ENCODE results near the gene PDGFB. TPM values are rescaled to one million over a fixed set of nuclear protein-coding genes. Genes with fewer than 3 reads are reported as not detected.
A peak's percentile ranks its signal among the peaks of the same experiment; 100 is the strongest.

The PDGFB gene
- total and polyA plus RNA-seq, 10 donors, result 1.7 to 20.5 (median 8.5) TPM

DNA sequence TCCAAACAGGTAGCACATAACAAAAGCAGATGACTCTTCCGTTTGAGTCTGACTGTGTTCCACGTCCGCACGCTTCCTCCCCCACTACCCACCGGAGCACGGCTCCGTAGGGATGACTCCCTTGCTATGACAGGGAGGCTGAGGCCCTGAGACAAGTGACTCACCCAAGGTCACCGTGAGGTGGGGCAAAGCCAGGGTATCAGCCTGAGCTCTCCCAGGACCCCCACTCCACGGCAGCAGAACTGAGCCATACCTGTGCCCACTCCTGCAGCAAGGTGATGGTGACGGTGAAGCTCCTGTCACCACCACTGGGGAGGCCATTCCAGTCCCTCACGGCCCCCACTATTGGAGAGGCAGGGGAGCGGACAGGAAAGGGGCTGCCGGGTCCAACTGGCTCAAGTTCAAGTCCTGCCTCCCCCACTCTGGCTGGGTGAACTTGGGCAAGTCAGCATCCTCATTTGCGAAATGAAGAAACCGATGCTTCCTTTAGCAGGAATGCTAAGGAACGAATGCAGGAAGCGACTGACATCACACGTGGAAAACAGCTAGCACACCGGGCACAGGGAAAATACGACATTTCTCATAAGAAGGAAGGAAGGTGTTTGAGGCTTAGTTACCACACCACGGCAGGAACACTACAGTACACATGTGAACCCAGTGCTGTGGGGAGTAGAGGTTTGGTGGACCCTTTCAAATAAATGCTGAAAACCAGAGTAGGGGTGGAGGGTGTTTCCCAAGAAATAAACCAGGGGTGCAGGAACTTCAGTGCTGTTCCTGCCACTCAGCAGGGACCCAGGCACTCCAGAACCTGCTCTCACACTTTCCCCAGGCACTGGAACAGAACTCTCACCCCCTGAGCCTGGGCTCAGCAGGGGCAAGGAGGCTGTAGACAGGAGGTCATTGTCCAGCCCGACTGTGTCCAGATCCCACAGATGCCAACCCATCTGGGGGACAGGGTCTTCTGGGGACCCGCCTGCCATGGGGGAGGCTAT is 59.9 kb downstream of the PDGFB start:
- Histone ChIP-seq H3K4me3 (no peak overlapping the region), H3K27me3 (replicated peaks in 1 of 7) (peaks cover 0 to 7% (median 0%) of the 10 kb centered on the region in 7 donors), H3K36me3 (no peaks in the 10 kb centered on the region), H3K27ac (peak overlapping the region in 6 of 8 donors; percentile 43 to 69 (median 58)), H3K4me1 (peaks cover 0 to 17% (median 4%) of the 10 kb centered on the region in 6 donors), H3K9me3 (peaks cover 0 to 19% (median 5%) of the 10 kb centered on the region in 8 donors)
- 52 to 68% (median 60%) methylated on average over 15 to 23 of the region's 23 CpGs for WGBS, 5 donors
- intact Hi-C loops (cut with DNase I; ENCODE audit: low total_unique reads), result no loop called here
- peak; percentile 24 for DNase-seq
- TF ChIP-seq POLR2AphosphoS5 (IDR thresholded peaks at IDR 0.05) (no peak), POLR2A (IDR thresholded peaks at IDR 0.05) (no peak)
- TF ChIP-seq, protein P1, sequence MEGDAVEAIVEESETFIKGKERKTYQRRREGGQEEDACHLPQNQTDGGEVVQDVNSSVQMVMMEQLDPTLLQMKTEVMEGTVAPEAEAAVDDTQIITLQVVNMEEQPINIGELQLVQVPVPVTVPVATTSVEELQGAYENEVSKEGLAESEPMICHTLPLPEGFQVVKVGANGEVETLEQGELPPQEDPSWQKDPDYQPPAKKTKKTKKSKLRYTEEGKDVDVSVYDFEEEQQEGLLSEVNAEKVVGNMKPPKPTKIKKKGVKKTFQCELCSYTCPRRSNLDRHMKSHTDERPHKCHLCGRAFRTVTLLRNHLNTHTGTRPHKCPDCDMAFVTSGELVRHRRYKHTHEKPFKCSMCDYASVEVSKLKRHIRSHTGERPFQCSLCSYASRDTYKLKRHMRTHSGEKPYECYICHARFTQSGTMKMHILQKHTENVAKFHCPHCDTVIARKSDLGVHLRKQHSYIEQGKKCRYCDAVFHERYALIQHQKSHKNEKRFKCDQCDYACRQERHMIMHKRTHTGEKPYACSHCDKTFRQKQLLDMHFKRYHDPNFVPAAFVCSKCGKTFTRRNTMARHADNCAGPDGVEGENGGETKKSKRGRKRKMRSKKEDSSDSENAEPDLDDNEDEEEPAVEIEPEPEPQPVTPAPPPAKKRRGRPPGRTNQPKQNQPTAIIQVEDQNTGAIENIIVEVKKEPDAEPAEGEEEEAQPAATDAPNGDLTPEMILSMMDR (IDR thresholded peaks at IDR 0.05 in 8 of 11, conservative IDR thresholded peaks at IDR 0.05 in 3 of 11), result no peak

DNA sequence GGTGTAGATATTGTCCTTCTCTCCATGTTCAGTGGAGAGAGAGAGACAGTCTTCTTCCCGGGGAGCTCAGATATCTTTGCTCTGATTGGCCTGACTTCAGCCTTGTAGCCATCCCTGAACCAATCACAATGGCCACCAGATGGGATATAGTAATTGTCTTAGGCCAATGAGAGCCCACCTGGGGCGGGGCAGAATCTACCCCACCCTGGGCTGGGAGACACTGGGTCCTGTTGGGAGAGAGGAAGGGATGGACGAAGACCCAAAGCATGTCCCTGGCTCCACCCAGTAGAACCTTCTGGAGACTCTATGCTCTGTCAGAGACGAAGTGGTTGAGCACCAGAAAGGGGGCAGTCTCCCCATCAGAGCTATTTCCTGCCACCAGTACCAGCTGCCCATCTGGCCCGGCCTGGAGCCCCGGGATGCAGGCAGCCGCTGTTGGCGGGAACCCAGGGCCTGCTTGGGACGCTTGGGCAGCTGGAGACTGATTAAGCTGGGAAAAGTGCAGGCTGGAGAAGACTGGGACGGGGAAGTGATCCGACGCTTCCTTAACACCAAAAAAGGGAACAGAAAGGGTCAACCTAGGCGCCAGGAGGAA is 60.7 kb downstream of the PDGFB start:
- Histone ChIP-seq H3K36me3 (no peaks in the 10 kb centered on the region), H3K9me3 (peaks cover 0 to 19% (median 5%) of the 10 kb centered on the region in 8 donors), H3K4me3 (no peak overlapping the region), H3K4me1 (peaks cover 2 to 25% (median 11%) of the 10 kb centered on the region in 6 donors), H3K27me3 (replicated peaks in 1 of 7) (peaks cover 0 to 7% (median 0%) of the 10 kb centered on the region in 7 donors), H3K27ac (peak overlapping the region in 5 of 8 donors; percentile 31 to 69 (median 50))
- peak; percentile 55 for DNase-seq
- WGBS, 5 donors, result 61 to 73% (median 71%) methylated on average over 10 to 13 of the region's 13 CpGs
- intact Hi-C loops (cut with DNase I; ENCODE audit: low total_unique reads), result no loop called here
- TF ChIP-seq, protein P1 (IDR thresholded peaks at IDR 0.05 in 8 of 11, conservative IDR thresholded peaks at IDR 0.05 in 3 of 11), result no peak
- TF ChIP-seq POLR2AphosphoS5 (IDR thresholded peaks at IDR 0.05), result peak in 1 of 3 donors; percentile 34

DNA sequence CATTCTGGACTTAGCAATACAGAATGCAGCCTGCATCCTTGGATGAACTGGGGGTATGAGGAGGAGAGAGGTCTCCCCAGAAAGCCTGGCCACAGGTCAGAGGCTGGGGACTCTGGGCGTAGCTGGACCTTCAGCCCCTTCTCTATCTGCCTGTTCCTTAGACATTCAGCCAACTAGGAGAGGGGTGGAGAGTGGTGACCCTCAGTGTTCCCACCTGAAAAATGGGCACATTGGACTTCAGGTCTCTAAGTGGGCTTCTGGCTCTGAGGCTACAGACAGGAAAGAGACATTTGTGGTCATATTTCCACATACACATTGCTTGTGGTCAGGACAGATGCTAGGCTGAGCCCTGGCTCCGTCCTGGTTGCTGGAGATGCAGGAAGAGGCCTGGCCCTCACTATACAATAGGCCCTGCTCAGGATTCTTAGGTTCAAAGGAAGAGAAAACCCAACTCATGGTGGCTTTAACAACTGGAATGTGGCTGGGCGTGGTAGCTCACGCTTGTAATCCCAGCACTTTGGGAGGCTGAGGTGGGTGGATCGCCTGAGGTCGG is 62.2 kb downstream of the PDGFB start:
- Histone ChIP-seq H3K4me3 (no peak overlapping the region), H3K36me3 (no peaks in the 10 kb centered on the region), H3K27me3 (replicated peaks in 1 of 7) (peaks cover 0 to 7% (median 0%) of the 10 kb centered on the region in 7 donors), H3K27ac (no peak overlapping the region), H3K9me3 (peaks cover 0 to 19% (median 5%) of the 10 kb centered on the region in 8 donors), H3K4me1 (peaks cover 10 to 40% (median 25%) of the 10 kb centered on the region in 6 donors)
- intact Hi-C loops (cut with DNase I; ENCODE audit: low total_unique reads), result no loop called here
- TF ChIP-seq, protein P1 (IDR thresholded peaks at IDR 0.05 in 8 of 11, conservative IDR thresholded peaks at IDR 0.05 in 3 of 11), result no peak
- no peak for TF ChIP-seq POLR2AphosphoS5 (IDR thresholded peaks at IDR 0.05)
- TF ChIP-seq POLR2A (IDR thresholded peaks at IDR 0.05), result no peak
- WGBS, 5 donors, result 75 to 87% (median 82%) methylated on average over 6 of the region's 6 CpGs
- peak; percentile 38 for DNase-seq
